Measurements from ENCODE around the gene SHROOM2.

Gene SHROOM2

GRCh38 chrX:9866633-9867032 lies 80.4 kb downstream of the SHROOM2 start:
- TF ChIP-seq FOXP2 (optimal IDR thresholded peaks at IDR 0.05; ENCODE audit: borderline replicate concordance, extremely low read depth, extremely low read length, insufficient read depth) (no peak), SIN3A (IDR thresholded peaks at IDR 0.05; ENCODE audit: borderline replicate concordance, insufficient read depth, low read length) (no peak), TAF1 (IDR thresholded peaks at IDR 0.05; ENCODE audit: borderline replicate concordance, insufficient read depth, low read length) (no peak)
- TF ChIP-seq, protein P1, sequence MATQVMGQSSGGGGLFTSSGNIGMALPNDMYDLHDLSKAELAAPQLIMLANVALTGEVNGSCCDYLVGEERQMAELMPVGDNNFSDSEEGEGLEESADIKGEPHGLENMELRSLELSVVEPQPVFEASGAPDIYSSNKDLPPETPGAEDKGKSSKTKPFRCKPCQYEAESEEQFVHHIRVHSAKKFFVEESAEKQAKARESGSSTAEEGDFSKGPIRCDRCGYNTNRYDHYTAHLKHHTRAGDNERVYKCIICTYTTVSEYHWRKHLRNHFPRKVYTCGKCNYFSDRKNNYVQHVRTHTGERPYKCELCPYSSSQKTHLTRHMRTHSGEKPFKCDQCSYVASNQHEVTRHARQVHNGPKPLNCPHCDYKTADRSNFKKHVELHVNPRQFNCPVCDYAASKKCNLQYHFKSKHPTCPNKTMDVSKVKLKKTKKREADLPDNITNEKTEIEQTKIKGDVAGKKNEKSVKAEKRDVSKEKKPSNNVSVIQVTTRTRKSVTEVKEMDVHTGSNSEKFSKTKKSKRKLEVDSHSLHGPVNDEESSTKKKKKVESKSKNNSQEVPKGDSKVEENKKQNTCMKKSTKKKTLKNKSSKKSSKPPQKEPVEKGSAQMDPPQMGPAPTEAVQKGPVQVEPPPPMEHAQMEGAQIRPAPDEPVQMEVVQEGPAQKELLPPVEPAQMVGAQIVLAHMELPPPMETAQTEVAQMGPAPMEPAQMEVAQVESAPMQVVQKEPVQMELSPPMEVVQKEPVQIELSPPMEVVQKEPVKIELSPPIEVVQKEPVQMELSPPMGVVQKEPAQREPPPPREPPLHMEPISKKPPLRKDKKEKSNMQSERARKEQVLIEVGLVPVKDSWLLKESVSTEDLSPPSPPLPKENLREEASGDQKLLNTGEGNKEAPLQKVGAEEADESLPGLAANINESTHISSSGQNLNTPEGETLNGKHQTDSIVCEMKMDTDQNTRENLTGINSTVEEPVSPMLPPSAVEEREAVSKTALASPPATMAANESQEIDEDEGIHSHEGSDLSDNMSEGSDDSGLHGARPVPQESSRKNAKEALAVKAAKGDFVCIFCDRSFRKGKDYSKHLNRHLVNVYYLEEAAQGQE (IDR thresholded peaks at IDR 0.05; ENCODE audit: insufficient read depth in 1 of 2, low read depth in 2 of 2, low read length in 2 of 2) = no peak

- TF ChIP-seq FOXP2 (optimal IDR thresholded peaks at IDR 0.05; ENCODE audit: borderline replicate concordance, extremely low read depth, extremely low read length, insufficient read depth) (no peak), SIN3A (IDR thresholded peaks at IDR 0.05; ENCODE audit: borderline replicate concordance, insufficient read depth, low read length) (no peak), TAF1 (IDR thresholded peaks at IDR 0.05; ENCODE audit: borderline replicate concordance, insufficient read depth, low read length) (no peak), POLR2AphosphoS5 (IDR thresholded peaks at IDR 0.05; ENCODE audit: low read depth, low read length) (no peak)
- TF ChIP-seq, protein P1 (IDR thresholded peaks at IDR 0.05; ENCODE audit: insufficient read depth in 1 of 2, low read depth in 2 of 2, low read length in 2 of 2) = no peak
Measured at GRCh38 chrX:9867226-9867625, 81.0 kb downstream of the SHROOM2 start.

DNA sequence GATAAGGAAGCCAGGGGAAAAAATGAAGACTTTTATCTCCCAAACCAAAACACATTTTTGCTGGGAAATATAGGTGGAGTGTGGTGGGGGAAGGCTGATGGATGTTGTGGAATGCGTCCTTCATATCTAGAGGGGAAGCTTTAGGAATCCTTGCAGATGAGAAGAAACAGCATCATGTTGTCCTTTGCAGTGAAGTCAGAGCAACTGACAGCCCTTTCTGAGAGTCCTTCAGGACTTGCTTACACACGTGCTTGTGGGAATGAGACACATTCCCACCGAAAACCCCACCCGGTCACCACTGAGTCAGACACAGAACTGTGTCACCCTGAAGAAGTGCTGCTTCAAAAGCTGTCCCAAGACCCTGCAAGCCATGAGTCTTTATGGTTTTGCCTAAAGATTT lies 81.5 kb downstream of the SHROOM2 start:
- TF ChIP-seq, protein P1 (IDR thresholded peaks at IDR 0.05; ENCODE audit: insufficient read depth in 1 of 2, low read depth in 2 of 2, low read length in 2 of 2) = no peak
- no peak for TF ChIP-seq TAF1 (IDR thresholded peaks at IDR 0.05; ENCODE audit: borderline replicate concordance, insufficient read depth, low read length)
- TF ChIP-seq POLR2AphosphoS5 (IDR thresholded peaks at IDR 0.05; ENCODE audit: low read depth, low read length) = no peak
- TF ChIP-seq FOXP2 (optimal IDR thresholded peaks at IDR 0.05; ENCODE audit: borderline replicate concordance, extremely low read depth, extremely low read length, insufficient read depth) = no peak
- no peak for TF ChIP-seq SIN3A (IDR thresholded peaks at IDR 0.05; ENCODE audit: borderline replicate concordance, insufficient read depth, low read length)

DNA sequence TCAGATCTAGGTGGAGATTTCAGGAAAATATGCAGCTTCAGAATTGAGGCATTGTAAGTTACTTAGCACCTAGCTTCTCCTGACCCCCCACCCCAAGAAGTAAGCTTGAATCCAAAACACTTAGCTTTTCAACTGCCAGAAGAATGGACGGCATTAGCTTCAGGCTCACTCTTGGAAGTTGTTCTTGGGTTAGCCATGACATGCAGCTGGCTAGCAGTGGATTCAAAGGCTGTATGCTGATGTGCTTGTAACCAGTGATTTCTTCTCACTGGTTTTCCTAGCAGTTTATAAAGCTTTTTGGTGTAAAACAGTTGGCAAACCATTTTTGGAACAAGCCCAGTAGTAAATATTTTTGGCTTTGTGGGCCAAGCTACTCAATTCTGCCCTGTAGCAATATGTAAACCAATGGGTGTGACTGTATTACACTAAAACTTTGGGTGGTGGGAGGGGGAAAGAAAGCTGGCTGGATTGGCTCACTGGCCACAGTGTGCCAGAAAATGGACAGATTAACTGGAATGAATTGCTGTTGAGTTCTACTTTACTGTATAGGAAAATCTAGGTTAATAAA lies 85.6 kb downstream of the SHROOM2 start:
- TF ChIP-seq FOXP2 (optimal IDR thresholded peaks at IDR 0.05; ENCODE audit: borderline replicate concordance, extremely low read depth, extremely low read length, insufficient read depth) = no peak
- no peak for TF ChIP-seq SIN3A (IDR thresholded peaks at IDR 0.05; ENCODE audit: borderline replicate concordance, insufficient read depth, low read length)

- TF ChIP-seq, protein P1 (IDR thresholded peaks at IDR 0.05; ENCODE audit: insufficient read depth in 1 of 2, low read depth in 2 of 2, low read length in 2 of 2) = no peak
- TF ChIP-seq POLR2AphosphoS5 (IDR thresholded peaks at IDR 0.05; ENCODE audit: low read depth, low read length) (no peak), FOXP2 (optimal IDR thresholded peaks at IDR 0.05; ENCODE audit: borderline replicate concordance, extremely low read depth, extremely low read length, insufficient read depth) (no peak), SIN3A (IDR thresholded peaks at IDR 0.05; ENCODE audit: borderline replicate concordance, insufficient read depth, low read length) (no peak), TAF1 (IDR thresholded peaks at IDR 0.05; ENCODE audit: borderline replicate concordance, insufficient read depth, low read length) (no peak)
Measured at GRCh38 chrX:9873360-9873759, 87.1 kb downstream of the SHROOM2 start.

Measured in PFSK-1 (cell line).